Transverse colon (tissue), 4 donors: ENCODE measurements around the gene DLG4.

Source experiments
- EP300 ChIP-seq: sonication (generic); formaldehyde crosslinking; IDR thresholded peaks from one replicate; pipeline ENCODE4 v1.6.1; 2017; ENCODE audit warnings: antibody characterized with exemption, low read depth
- POLR2A ChIP-seq: fragments of 450-650 bp; IDR thresholded peaks from one replicate; pipeline ENCODE4 v1.6.1; 2016; ENCODE audit warnings: antibody characterized with exemption, mild to moderate bottlenecking, moderate library complexity
- POLR2AphosphoS5 ChIP-seq, 3 donors: sonication (generic); formaldehyde crosslinking; IDR thresholded peaks; one replicate each; pipeline ENCODE4 v1.6.1; 2016; ENCODE audit warnings: antibody characterized with exemption in 3 of 3
- TF ChIP-seq, protein P1 (sequence below), 5 experiments: fragments of 200-600 bp in 3 of 5; fragments of 450-650 bp in 2 of 5; sonication (generic) in 3 of 5; IDR thresholded peaks; 1 replicate in 2 of 5; 2 replicates in 3 of 5; pipeline ENCODE4 v1.5.1; 2016 to 2017; ENCODE audit warnings: antibody characterized with exemption in 5 of 5, inconsistent platforms in 3 of 5, mild to moderate bottlenecking in 2 of 5, moderate library complexity in 1 of 5

DNA sequence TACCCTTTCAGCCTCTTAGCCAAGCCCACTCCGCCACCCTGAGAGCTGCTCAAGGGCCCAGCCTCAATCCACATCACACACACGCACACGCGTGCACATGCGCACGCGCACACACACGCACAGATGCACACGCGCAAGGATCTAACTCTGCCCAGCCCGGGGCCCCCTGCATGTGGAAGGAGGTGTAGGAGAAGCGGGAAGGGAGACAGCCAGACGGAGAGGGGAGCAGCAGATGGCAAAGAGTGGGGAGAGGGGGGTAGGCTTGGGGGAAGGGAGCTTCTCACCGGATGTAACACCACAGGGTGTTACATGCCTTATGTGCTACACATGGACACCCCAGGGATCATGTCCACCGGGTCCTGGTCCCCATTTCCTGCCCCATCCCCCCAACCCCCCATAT lies 15.3 kb downstream of the DLG4 start:
- TF ChIP-seq, protein P1, sequence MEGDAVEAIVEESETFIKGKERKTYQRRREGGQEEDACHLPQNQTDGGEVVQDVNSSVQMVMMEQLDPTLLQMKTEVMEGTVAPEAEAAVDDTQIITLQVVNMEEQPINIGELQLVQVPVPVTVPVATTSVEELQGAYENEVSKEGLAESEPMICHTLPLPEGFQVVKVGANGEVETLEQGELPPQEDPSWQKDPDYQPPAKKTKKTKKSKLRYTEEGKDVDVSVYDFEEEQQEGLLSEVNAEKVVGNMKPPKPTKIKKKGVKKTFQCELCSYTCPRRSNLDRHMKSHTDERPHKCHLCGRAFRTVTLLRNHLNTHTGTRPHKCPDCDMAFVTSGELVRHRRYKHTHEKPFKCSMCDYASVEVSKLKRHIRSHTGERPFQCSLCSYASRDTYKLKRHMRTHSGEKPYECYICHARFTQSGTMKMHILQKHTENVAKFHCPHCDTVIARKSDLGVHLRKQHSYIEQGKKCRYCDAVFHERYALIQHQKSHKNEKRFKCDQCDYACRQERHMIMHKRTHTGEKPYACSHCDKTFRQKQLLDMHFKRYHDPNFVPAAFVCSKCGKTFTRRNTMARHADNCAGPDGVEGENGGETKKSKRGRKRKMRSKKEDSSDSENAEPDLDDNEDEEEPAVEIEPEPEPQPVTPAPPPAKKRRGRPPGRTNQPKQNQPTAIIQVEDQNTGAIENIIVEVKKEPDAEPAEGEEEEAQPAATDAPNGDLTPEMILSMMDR (IDR thresholded peaks at IDR 0.05): no peak
- no peak for TF ChIP-seq EP300
- no peak for TF ChIP-seq POLR2AphosphoS5 (IDR thresholded peaks at IDR 0.05)
- no peak for TF ChIP-seq POLR2A
